ENCODE results near the gene CDH20. TPM values are rescaled to one million over a fixed set of nuclear protein-coding genes. Genes with fewer than 3 reads are reported as not detected.

The CDH20 gene
- total and polyA plus RNA-seq, 2 of the 4 experiments (the other 2 are of a cell fraction) = not detected

DNA sequence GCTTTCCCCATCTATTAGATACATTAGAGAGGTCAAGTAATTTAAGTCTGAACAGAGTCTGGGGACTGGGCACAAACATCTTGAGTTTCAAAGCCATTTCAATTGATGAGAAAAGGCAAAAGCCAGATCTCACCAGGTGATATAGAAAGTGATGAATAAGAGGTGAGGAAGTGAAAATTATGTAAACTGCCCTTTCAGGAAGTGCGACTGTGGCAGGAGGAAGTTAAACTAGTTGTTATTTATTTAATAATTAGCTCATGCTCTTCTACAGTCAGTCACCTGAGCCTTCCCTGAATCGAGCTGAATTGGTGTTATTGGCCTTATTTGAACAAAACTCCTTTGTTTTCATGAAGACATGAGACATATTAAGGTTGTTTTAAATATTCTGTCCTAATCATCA is 115.1 kb downstream of the CDH20 start:
- H2AK9ac ChIP-seq (replicated peaks; ENCODE audit: low read depth, low read length, poor library complexity) = no peak overlapping the region
- no peak overlapping the region for H2BK5ac ChIP-seq (ENCODE audit: low read depth, low read length, poor library complexity, severe bottlenecking)
- no peak overlapping the region for H3K56ac ChIP-seq (ENCODE audit: extremely low read depth, insufficient read depth, low read length)
- no peak overlapping the region for H3K9ac ChIP-seq (ENCODE audit: low read depth, low read length)
- H3K9me3 ChIP-seq (ENCODE audit: control insufficient read depth, insufficient read depth, low read length) = no peaks in the 10 kb centered on the region
- H4K8ac ChIP-seq (ENCODE audit: low read depth in 2 of 2, low read length in 2 of 2) = no peak overlapping the region
- no peaks in the 10 kb centered on the region for H4K20me1 ChIP-seq (ENCODE audit: insufficient read depth, low read length)
- no peak overlapping the region for H3K27ac ChIP-seq (ENCODE audit: insufficient read depth, low read length)
- no peak overlapping the region for H4K5ac ChIP-seq (ENCODE audit: low read depth, low read length)
- H3K27me3 ChIP-seq (ENCODE audit: control insufficient read depth, insufficient read depth, low read length) = no peaks in the 10 kb centered on the region
- H2AFZ ChIP-seq (replicated peaks; ENCODE audit: low read length, poor library complexity) = no peak overlapping the region
- H3K36me3 ChIP-seq (ENCODE audit: control insufficient read depth, insufficient read depth, low read length) = no peaks in the 10 kb centered on the region
- POLR2A ChIA-PET (ENCODE audit: unreplicated experiment) = no interaction called here
- H2BK20ac ChIP-seq (ENCODE audit: low read depth, low read length) = no peak overlapping the region
- ATAC-seq (ENCODE audit: low read depth) (no peak), DNase-seq (no peak)
- H3K4me2 ChIP-seq (ENCODE audit: low read depth, low read length) = no peak overlapping the region
- H3K14ac ChIP-seq (replicated peaks; ENCODE audit: low read depth, low read length) = no peak overlapping the region
- H3K9me1 ChIP-seq (ENCODE audit: insufficient read depth, low read length) = no peaks in the 10 kb centered on the region
- no CpG with 5 or more reads among the region's 2 CpGs for WGBS, 2 experiments (ENCODE audit: extremely low coverage in 2 of 2, insufficient read length in 1 of 2)
- no peak overlapping the region for H3K23ac ChIP-seq (ENCODE audit: low read depth, low read length)
- no peak overlapping the region for H3K4me3 ChIP-seq (ENCODE audit: insufficient read depth, low read depth, low read length)
- dilution Hi-C loops (cut with HindIII; ENCODE audit: low sequenced_read_pairs, unreplicated experiment) (no loop called here), intact Hi-C loops (cut with micrococcal nuclease) (no loop called here), in situ Hi-C loops (cut with MboI; ENCODE audit: low sequenced_read_pairs) (no loop called here)
- no peak overlapping the region for H3K18ac ChIP-seq (ENCODE audit: low read depth, low read length)
- no peak for TF ChIP-seq SMC3 (IDR thresholded peaks at IDR 0.05; ENCODE audit: low read depth, low read length)
- no peak for TF ChIP-seq RAD21 (IDR thresholded peaks at IDR 0.05; ENCODE audit: low read length)
- no peak for TF ChIP-seq CTCF (conservative IDR thresholded peaks at IDR 0.05; ENCODE audit: low read depth, low read length)
- TF ChIP-seq MAZ (IDR thresholded peaks at IDR 0.05; ENCODE audit: borderline replicate concordance, low read depth, low read length) = no peak
- TF ChIP-seq, protein P1, sequence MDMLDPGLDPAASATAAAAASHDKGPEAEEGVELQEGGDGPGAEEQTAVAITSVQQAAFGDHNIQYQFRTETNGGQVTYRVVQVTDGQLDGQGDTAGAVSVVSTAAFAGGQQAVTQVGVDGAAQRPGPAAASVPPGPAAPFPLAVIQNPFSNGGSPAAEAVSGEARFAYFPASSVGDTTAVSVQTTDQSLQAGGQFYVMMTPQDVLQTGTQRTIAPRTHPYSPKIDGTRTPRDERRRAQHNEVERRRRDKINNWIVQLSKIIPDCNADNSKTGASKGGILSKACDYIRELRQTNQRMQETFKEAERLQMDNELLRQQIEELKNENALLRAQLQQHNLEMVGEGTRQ (IDR thresholded peaks at IDR 0.05; ENCODE audit: low read depth, low read length) = no peak
- no peak for TF ChIP-seq CEBPB (IDR thresholded peaks at IDR 0.05; ENCODE audit: low read depth, low read length)
- TF ChIP-seq BHLHE40 (IDR thresholded peaks at IDR 0.05; ENCODE audit: low read depth, low read length) = no peak
- TF ChIP-seq RCOR1 (IDR thresholded peaks at IDR 0.05; ENCODE audit: insufficient replicate concordance, low read length) = no peak
- TF ChIP-seq POLR2A (IDR thresholded peaks at IDR 0.05; ENCODE audit: low read depth, low read length) = no peak
- TF ChIP-seq, protein P2, sequence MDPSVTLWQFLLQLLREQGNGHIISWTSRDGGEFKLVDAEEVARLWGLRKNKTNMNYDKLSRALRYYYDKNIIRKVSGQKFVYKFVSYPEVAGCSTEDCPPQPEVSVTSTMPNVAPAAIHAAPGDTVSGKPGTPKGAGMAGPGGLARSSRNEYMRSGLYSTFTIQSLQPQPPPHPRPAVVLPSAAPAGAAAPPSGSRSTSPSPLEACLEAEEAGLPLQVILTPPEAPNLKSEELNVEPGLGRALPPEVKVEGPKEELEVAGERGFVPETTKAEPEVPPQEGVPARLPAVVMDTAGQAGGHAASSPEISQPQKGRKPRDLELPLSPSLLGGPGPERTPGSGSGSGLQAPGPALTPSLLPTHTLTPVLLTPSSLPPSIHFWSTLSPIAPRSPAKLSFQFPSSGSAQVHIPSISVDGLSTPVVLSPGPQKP (IDR thresholded peaks at IDR 0.05; ENCODE audit: borderline replicate concordance, low read depth, low read length) = no peak
- no peak for TF ChIP-seq MXI1 (IDR thresholded peaks at IDR 0.05; ENCODE audit: borderline replicate concordance, low read depth, low read length)
- no peak for TF ChIP-seq FOS (IDR thresholded peaks at IDR 0.05; ENCODE audit: low read depth, low read length)
- TF ChIP-seq NFE2L2 (IDR thresholded peaks at IDR 0.05; ENCODE audit: low read depth, low read length) = no peak
- no peak for TF ChIP-seq RFX5 (IDR thresholded peaks at IDR 0.05; ENCODE audit: low read depth, low read length)
- TF ChIP-seq CHD1 (IDR thresholded peaks at IDR 0.05; ENCODE audit: low read depth, low read length) = no peak
- TF ChIP-seq MAFK (IDR thresholded peaks at IDR 0.05; ENCODE audit: low read depth, low read length) = no peak
- H2BK15ac ChIP-seq (ENCODE audit: low read depth, low read length) = no peak overlapping the region
- H3K4me1 ChIP-seq (ENCODE audit: control insufficient read depth, insufficient read depth, low read length) = no peaks in the 10 kb centered on the region
- H2AK5ac ChIP-seq (ENCODE audit: low read depth, low read length) = no peak overlapping the region
- BruUV-seq (replicated peaks) = no TSS peak
- no peak overlapping the region for H2BK120ac ChIP-seq (ENCODE audit: low read depth, low read length)
- no peaks in the 10 kb centered on the region for H3K79me1 ChIP-seq (ENCODE audit: low read depth in 1 of 2, low read length in 2 of 2)
- CTCF ChIA-PET = no interaction called here
- H4K91ac ChIP-seq (ENCODE audit: insufficient read depth, low read depth, low read length) = no peak overlapping the region
- H3K4ac ChIP-seq (ENCODE audit: low read depth, low read length) = no peak overlapping the region
